GM12873 (cell line): ENCODE results near the gene SLC35B2.

Source experiments
- CTCF ChIP-seq: IDR thresholded peaks from 2 replicates; pipeline ENCODE4 v1.5.1; 2012; ENCODE audit warnings: low read depth, mild to moderate bottlenecking, moderate library complexity, low read length, control low read depth; ENCODE audit not compliant: insufficient read depth; ENCODE audit errors: missing control alignments

The SLC35B2 gene

DNA sequence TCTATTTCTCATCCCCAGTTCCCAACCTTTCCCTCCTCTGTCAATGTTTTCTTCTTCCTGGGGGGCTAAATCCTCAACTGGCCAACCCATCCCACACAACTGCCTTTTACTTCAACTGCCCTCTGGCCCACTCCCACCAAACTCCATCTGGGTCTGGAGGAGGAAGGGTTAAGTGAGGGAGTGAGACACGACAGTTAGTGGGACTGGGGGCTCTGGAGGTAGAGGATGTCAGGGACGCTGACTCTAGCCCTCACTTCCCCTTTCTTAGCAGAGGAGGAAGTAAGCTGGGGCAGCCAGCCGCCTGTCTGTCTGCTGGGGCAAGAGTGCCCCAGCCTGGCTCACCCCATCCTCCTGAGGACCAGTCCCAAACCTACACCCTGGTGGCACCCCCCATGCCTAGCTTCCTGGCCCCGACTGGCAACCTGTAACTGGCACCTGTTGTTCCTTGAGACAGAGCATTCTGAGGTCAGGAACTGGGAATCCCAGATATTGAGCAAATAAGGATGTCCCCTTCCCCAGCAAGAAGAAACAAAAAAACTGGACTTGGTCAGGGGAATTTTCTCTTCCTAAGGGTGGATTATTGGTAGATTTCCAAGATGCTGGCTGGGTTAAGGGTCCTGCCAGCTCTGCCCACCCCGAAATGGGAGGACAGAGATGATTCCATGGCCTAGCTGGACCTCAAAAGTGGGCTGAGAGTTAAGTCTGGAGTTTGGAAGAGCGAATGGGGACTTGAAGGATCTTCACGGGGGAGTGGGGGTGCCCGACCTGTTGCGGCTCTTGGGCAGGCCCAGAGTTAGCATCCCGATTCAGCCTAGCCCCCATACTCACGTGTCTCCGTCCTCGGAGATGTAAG, 7.1 kb upstream of the SLC35B2 start:
- no peak for TF ChIP-seq CTCF

GRCh38 chr6:44263354-44264100, 6.2 kb upstream of the SLC35B2 start:
- TF ChIP-seq CTCF, result no peak

DNA sequence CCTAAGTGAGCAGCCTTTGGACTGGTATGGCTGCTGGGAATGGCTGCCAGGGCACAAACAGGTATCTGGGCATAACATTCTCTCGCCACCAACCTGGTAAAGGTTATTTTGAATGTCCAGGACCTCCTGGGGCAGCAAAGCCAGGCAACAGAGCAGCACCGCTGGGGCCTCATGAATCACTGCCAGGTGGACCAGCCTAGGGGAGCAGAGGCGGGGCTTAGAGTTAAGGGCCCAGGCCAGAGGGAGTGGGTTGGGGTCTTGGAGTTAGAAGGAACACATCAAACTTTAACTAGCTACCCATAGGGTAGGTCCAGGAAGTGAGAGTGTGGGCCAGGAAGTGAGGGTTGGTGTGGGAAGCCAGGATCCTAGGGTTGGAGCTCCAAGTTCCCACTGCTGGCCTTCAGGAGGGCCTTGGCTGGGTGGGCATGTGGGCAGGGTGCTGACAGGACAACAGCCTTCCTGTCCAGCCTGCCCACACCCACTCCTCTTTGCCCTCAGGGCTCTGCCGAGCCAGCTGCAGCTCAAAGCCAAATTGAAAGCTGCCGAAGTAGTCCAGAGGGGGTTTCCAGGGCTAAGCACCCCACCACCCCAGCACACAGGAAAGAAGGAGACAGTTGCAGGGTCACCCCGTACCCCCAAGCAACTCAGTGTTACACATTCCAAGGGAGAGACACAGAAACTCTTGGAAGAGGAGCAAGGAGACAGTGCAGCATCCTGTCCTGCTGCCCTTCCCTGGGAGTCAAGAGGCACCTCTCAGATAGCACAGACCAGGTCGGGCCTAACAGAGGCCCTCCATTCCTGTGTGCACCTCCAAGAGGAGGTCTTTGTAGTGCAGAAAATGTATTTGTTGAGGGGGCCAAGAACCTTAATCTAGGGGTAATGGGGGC, 5.4 kb upstream of the SLC35B2 start:
- TF ChIP-seq CTCF, result no peak

DNA sequence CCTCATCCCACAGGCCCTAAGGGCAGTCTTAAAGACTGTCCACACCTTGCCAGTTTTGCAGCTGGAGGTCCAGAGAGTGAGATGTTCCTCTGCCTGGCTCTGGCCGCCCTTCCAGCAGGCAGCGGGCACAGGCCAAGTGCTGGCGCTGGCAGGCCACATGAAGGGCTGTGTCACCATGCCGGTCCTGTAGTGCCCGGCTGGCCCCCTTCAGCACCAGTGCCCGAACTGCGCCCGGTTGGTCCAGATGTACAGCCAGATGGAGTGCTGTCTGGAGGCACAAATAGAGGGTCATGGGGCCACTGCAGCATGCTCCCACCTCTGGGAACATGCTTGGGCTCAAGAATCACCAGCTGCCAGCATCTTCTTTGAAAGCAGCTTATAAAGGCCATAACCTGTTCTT, 4.3 kb upstream of the SLC35B2 start:
- no peak for TF ChIP-seq CTCF

- TF ChIP-seq CTCF, result no peak
Measured at GRCh38 chr6:44260451-44261297, 3.3 kb upstream of the SLC35B2 start.

DNA sequence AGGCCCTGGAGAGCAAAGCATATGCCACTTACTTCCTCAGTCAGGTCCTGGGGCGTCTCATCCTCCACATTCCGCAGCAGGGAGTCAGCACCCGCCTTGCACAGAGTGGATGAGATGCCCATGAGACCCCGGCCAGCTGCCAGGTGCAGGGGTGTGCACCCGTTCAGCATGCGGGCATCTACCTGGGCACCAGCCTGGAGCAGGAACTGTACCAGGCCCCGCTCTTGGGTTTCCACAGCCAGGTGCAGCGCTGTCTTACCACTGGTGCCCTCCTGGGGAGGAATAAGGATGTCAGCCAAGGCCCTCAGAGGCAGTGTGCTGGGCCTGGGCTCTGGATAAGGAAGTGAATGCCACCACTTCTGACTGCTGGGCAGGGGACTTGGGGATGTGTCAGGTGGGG, 2.7 kb upstream of the SLC35B2 start:
- no peak for TF ChIP-seq CTCF
